Fibroblast of lung (primary cell): Measurements from ENCODE around the gene ZBTB37. TPM values are rescaled to one million over a fixed set of nuclear protein-coding genes. Genes with fewer than 3 reads are reported as not detected.

Source experiments
- DNase-seq, 2 donors: peaks; one replicate each; pipeline versions ENCODE4 v3.0.0 to v3.0.0-alpha.2; 2010; ENCODE audit warnings: low read depth in 2 of 2
- H2AFZ ChIP-seq: 2 replicates; pipeline ENCODE4 v1.5.1; 2012; ENCODE audit warnings: low read length, control low read depth, inconsistent platforms
- H3K27ac ChIP-seq: 2 replicates; pipeline ENCODE4 v1.5.1; 2011; ENCODE audit warnings: low read length, control low read depth; ENCODE audit not compliant: insufficient read depth
- H3K27me3 ChIP-seq: 2 replicates; pipeline ENCODE4 v1.5.1; 2011; ENCODE audit warnings: mild to moderate bottlenecking, low read length; ENCODE audit not compliant: control insufficient read depth, insufficient read depth
- H3K36me3 ChIP-seq: 2 replicates; pipeline ENCODE4 v1.5.1; 2011; ENCODE audit warnings: low read length; ENCODE audit not compliant: control insufficient read depth, insufficient read depth
- H3K4me1 ChIP-seq: 2 replicates; pipeline ENCODE4 v1.5.1; 2011; ENCODE audit warnings: low read length; ENCODE audit not compliant: control insufficient read depth, insufficient read depth; ENCODE audit errors: extremely low read depth
- H3K4me2 ChIP-seq: 2 replicates; pipeline ENCODE4 v1.5.1; 2011; ENCODE audit warnings: low read length, control low read depth; ENCODE audit not compliant: insufficient read depth; ENCODE audit errors: extremely low read depth
- H3K4me3 ChIP-seq, 4 experiments: fragments of 200-600 bp in 1 of 4; sonication (generic) in 1 of 4; replicated peaks in 1 of 4; 2 replicates each; pipeline ENCODE4 v1.5.1; 2011 to 2016; ENCODE audit warnings: low read length in 4 of 4, low read depth in 3 of 4, mild to moderate bottlenecking in 3 of 4, control low read depth in 2 of 4, inconsistent platforms in 1 of 4, mixed read lengths in 1 of 4; ENCODE audit not compliant: insufficient read depth in 1 of 4; ENCODE audit errors: control extremely low read depth in 1 of 4
- H3K79me2 ChIP-seq: 2 replicates; pipeline ENCODE4 v1.5.1; 2012; ENCODE audit warnings: mild to moderate bottlenecking, low read length, inconsistent platforms; ENCODE audit not compliant: control insufficient read depth, insufficient read depth
- H3K9ac ChIP-seq: 2 replicates; pipeline ENCODE4 v1.5.1; 2011; ENCODE audit warnings: mild to moderate bottlenecking, low read length, control low read depth; ENCODE audit not compliant: insufficient read depth
- H3K9me3 ChIP-seq: 2 replicates; pipeline ENCODE4 v1.5.1; 2012; ENCODE audit warnings: low read depth, low read length; ENCODE audit not compliant: control insufficient read depth, insufficient read depth
- H4K20me1 ChIP-seq: 2 replicates; pipeline ENCODE4 v1.5.1; 2011; ENCODE audit warnings: low read length; ENCODE audit not compliant: control insufficient read depth, insufficient read depth; ENCODE audit errors: extremely low read depth
- CTCF ChIP-seq, 2 donors: IDR thresholded peaks in 1 of 2; conservative IDR thresholded peaks in 1 of 2; 1 replicate in 1 of 2; 2 replicates in 1 of 2; pipeline ENCODE4 v1.5.1; 2011 to 2012; ENCODE audit warnings: low read length in 2 of 2, control low read depth in 1 of 2, inconsistent platforms in 1 of 2, low read depth in 1 of 2, mild to moderate bottlenecking in 1 of 2
- EZH2 ChIP-seq: IDR thresholded peaks from 2 replicates; pipeline ENCODE4 v1.5.1; 2012; ENCODE audit warnings: low read length, control low read depth, mild to moderate bottlenecking; ENCODE audit errors: missing control alignments
- polyA plus RNA-seq, 2 donors: library from polyadenylated mRNA; depleted of rRNA in 1 of 2; stranded (reverse) in 1 of 2; unstranded in 1 of 2; fragments of >200 nt; gene quantifications; 2 replicates each; pipeline ENCODE4 v1.2.1, GENCODE V29; 2011 to 2012; ENCODE audit warnings: missing spikeins in 1 of 2
- total RNA-seq: library from RNA; depleted of rRNA; stranded (reverse); fragments of >200 nt; gene quantifications from 2 replicates; pipeline ENCODE4 v1.2.1, GENCODE V29; 2014

The ZBTB37 gene
- total and polyA plus RNA-seq, 2 donors (not counting 1 experiment from before 2014, with no cell fraction given), result 3.0 to 8.3 TPM

GRCh38 chr1:173862769-173863223 lies 5.4 kb upstream of the ZBTB37 start:
- H4K20me1 ChIP-seq, result peaks cover 5% of the 10 kb centered on the region
- peaks cover 36% of the 10 kb centered on the region for H3K79me2 ChIP-seq
- H3K9me3 ChIP-seq, result no peaks in the 10 kb centered on the region
- H3K4me2 ChIP-seq, result no peak overlapping the region
- H3K27me3 ChIP-seq, result no peaks in the 10 kb centered on the region
- H3K36me3 ChIP-seq, result peaks cover 21% of the 10 kb centered on the region
- H3K27ac ChIP-seq, result no peak overlapping the region
- no peak overlapping the region for H3K9ac ChIP-seq
- no peak overlapping the region for H2AFZ ChIP-seq
- no peak for DNase-seq
- TF ChIP-seq EZH2 (no peak), CTCF (conservative IDR thresholded peaks at IDR 0.05 in 1 of 2, IDR thresholded peaks at IDR 0.05 in 1 of 2; ENCODE audit: low read depth in 1 of 2, low read length in 2 of 2) (no peak)
- H3K4me1 ChIP-seq, result peaks cover 3% of the 10 kb centered on the region
- H3K4me3 ChIP-seq, result no peak overlapping the region

- no peak overlapping the region for H2AFZ ChIP-seq
- peaks cover 36% of the 10 kb centered on the region for H3K79me2 ChIP-seq
- no peak for DNase-seq
- H3K36me3 ChIP-seq, result peaks cover 21% of the 10 kb centered on the region
- H3K4me3 ChIP-seq, result peak overlapping the region in 1 of 4 experiments; percentile 99
- peak overlapping the region; percentile 69 for H3K4me2 ChIP-seq
- no peak overlapping the region for H3K9ac ChIP-seq
- no peak for TF ChIP-seq CTCF (conservative IDR thresholded peaks at IDR 0.05 in 1 of 2, IDR thresholded peaks at IDR 0.05 in 1 of 2; ENCODE audit: low read depth in 1 of 2, low read length in 2 of 2)
- peaks cover 5% of the 10 kb centered on the region for H4K20me1 ChIP-seq
- H3K27ac ChIP-seq, result no peak overlapping the region
- H3K4me1 ChIP-seq, result peaks cover 3% of the 10 kb centered on the region
- no peaks in the 10 kb centered on the region for H3K27me3 ChIP-seq
- H3K9me3 ChIP-seq, result no peaks in the 10 kb centered on the region
Observed at GRCh38 chr1:173863224-173864161, 4.7 kb upstream of the ZBTB37 start.

- Histone ChIP-seq H3K27me3 (no peaks in the 10 kb centered on the region), H2AFZ (no peak overlapping the region), H3K4me1 (peaks cover 5% of the 10 kb centered on the region), H3K9ac (no peak overlapping the region), H4K20me1 (peaks cover 5% of the 10 kb centered on the region), H3K4me2 (peak overlapping the region; percentile 89), H3K9me3 (no peaks in the 10 kb centered on the region), H3K4me3 (peak overlapping the region; percentile 94 to 99 (median 98)), H3K36me3 (peaks cover 21% of the 10 kb centered on the region), H3K27ac (peak overlapping the region; percentile 50), H3K79me2 (peaks cover 36% of the 10 kb centered on the region)
- peak in 1 of 2 donors; percentile 45 for DNase-seq
- TF ChIP-seq EZH2, result no peak
- TF ChIP-seq CTCF (conservative IDR thresholded peaks at IDR 0.05 in 1 of 2, IDR thresholded peaks at IDR 0.05 in 1 of 2; ENCODE audit: low read depth in 1 of 2, low read length in 2 of 2), result no peak
Observed at GRCh38 chr1:173864179-173864867, 3.9 kb upstream of the ZBTB37 start.
